ENCODE measurements around the gene AZGP1. TPM values are rescaled to one million over a fixed set of nuclear protein-coding genes. Genes with fewer than 3 reads are reported as not detected.

AZGP1 gene
- total and polyA plus RNA-seq, 2 of the 13 experiments (the other 11 are each of a cell fraction or from before 2014, with no cell fraction given): 93.8 to 229 TPM

GRCh38 chr7:100024020-100024619 is 48.3 kb upstream of the AZGP1 start (continued):
- TF ChIP-seq TRAFD1 (CRISPR knock-in tag; IDR thresholded peaks at IDR 0.05; ENCODE audit: borderline replicate concordance) (no peak), NCOA1 (CRISPR knock-in tag; IDR thresholded peaks at IDR 0.05) (no peak), ZNF724P (CRISPR knock-in tag; IDR thresholded peaks at IDR 0.05; ENCODE audit: borderline replicate concordance) (no peak), TBP (CRISPR knock-in tag; IDR thresholded peaks at IDR 0.05) (no peak), ZNF275 (CRISPR knock-in tag; IDR thresholded peaks at IDR 0.05; ENCODE audit: borderline replicate concordance) (no peak), CEBPZ (IDR thresholded peaks at IDR 0.05; ENCODE audit: low read length) (no peak), FOXK2 (IDR thresholded peaks at IDR 0.05) (no peak), NFE2 (CRISPR knock-in tag; IDR thresholded peaks at IDR 0.05) (no peak), ZNF30 (CRISPR knock-in tag; IDR thresholded peaks at IDR 0.05) (no peak), MBD4 (IDR thresholded peaks at IDR 0.05; ENCODE audit: borderline replicate concordance, low read length) (no peak; the same call in 1 of the 2 replicates), ZNF33A (CRISPR knock-in tag; IDR thresholded peaks at IDR 0.05; ENCODE audit: borderline replicate concordance) (0 out of 2 replicates have a peak, but pooled peaks have one; percentile 41), IKZF1 (IDR thresholded peaks at IDR 0.05) (no peak), ZNF766 (CRISPR knock-in tag; IDR thresholded peaks at IDR 0.05; ENCODE audit: borderline replicate concordance) (no peak), EP300 (IDR thresholded peaks at IDR 0.05; ENCODE audit: low read depth in 2 of 2, low read length in 2 of 2) (peak in 1 of 2 experiments; percentile 87; a peak in 2 of 4 replicates), EP300 (CRISPR knock-in tag; IDR thresholded peaks at IDR 0.05; ENCODE audit: borderline replicate concordance) (peak; percentile 14; the same call in 1 of the 2 replicates)
- TF ChIP-seq, protein P1, sequence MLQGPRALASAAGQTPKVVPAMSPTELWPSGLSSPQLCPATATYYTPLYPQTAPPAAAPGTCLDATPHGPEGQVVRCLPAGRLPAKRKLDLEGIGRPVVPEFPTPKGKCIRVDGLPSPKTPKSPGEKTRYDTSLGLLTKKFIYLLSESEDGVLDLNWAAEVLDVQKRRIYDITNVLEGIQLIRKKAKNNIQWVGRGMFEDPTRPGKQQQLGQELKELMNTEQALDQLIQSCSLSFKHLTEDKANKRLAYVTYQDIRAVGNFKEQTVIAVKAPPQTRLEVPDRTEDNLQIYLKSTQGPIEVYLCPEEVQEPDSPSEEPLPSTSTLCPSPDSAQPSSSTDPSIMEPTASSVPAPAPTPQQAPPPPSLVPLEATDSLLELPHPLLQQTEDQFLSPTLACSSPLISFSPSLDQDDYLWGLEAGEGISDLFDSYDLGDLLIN (CRISPR knock-in tag; IDR thresholded peaks at IDR 0.05; ENCODE audit: borderline replicate concordance): no peak
- TF ChIP-seq, protein P2, sequence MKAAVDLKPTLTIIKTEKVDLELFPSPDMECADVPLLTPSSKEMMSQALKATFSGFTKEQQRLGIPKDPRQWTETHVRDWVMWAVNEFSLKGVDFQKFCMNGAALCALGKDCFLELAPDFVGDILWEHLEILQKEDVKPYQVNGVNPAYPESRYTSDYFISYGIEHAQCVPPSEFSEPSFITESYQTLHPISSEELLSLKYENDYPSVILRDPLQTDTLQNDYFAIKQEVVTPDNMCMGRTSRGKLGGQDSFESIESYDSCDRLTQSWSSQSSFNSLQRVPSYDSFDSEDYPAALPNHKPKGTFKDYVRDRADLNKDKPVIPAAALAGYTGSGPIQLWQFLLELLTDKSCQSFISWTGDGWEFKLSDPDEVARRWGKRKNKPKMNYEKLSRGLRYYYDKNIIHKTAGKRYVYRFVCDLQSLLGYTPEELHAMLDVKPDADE (CRISPR knock-in tag; IDR thresholded peaks at IDR 0.05): no peak
- TF ChIP-seq, protein P3, sequence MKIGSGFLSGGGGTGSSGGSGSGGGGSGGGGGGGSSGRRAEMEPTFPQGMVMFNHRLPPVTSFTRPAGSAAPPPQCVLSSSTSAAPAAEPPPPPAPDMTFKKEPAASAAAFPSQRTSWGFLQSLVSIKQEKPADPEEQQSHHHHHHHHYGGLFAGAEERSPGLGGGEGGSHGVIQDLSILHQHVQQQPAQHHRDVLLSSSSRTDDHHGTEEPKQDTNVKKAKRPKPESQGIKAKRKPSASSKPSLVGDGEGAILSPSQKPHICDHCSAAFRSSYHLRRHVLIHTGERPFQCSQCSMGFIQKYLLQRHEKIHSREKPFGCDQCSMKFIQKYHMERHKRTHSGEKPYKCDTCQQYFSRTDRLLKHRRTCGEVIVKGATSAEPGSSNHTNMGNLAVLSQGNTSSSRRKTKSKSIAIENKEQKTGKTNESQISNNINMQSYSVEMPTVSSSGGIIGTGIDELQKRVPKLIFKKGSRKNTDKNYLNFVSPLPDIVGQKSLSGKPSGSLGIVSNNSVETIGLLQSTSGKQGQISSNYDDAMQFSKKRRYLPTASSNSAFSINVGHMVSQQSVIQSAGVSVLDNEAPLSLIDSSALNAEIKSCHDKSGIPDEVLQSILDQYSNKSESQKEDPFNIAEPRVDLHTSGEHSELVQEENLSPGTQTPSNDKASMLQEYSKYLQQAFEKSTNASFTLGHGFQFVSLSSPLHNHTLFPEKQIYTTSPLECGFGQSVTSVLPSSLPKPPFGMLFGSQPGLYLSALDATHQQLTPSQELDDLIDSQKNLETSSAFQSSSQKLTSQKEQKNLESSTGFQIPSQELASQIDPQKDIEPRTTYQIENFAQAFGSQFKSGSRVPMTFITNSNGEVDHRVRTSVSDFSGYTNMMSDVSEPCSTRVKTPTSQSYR (CRISPR knock-in tag; IDR thresholded peaks at IDR 0.05; ENCODE audit: borderline replicate concordance): peak; percentile 97

All from HepG2 (cell line).